Activated T-helper 17 cell treated with anti-CD3 and anti-CD28 coated beads, Interleukin-2, amount 50 U/mL, for 72 hours (primary cell): ENCODE data around the gene MAFF. TPM values are rescaled to one million over a fixed set of nuclear protein-coding genes. Genes with fewer than 3 reads are reported as not detected.
A peak's percentile ranks its signal among the peaks of the same experiment; 100 is the strongest.

Experiments used
- ATAC-seq: fragments of 150-1000 bp; cut with Tn5 transposase; replicated peaks from 2 replicates; pipeline ENCODE4 v1.10.0; 2021; ENCODE audit warnings: mild to moderate bottlenecking, moderate library complexity
- H3K27ac Mint-ChIP-seq: one replicate; pipeline ENCODE4 v1.8.0; 2022; ENCODE audit warnings: mixed read lengths
- H3K27me3 Mint-ChIP-seq: one replicate; pipeline ENCODE4 v1.8.0; 2022; ENCODE audit warnings: mixed read lengths
- H3K36me3 Mint-ChIP-seq: one replicate; pipeline ENCODE4 v1.8.0; 2022; ENCODE audit warnings: low read depth, mild to moderate bottlenecking, mixed read lengths
- H3K4me1 Mint-ChIP-seq: one replicate; pipeline ENCODE4 v1.8.0; 2022; ENCODE audit warnings: mixed read lengths
- H3K4me3 Mint-ChIP-seq: one replicate; pipeline ENCODE4 v1.8.0; 2022; ENCODE audit warnings: mild to moderate bottlenecking, mixed read lengths
- H3K9me3 Mint-ChIP-seq: one replicate; pipeline ENCODE4 v1.8.0; 2022; ENCODE audit warnings: mixed read lengths
- total RNA-seq, 2 donors: library from RNA; stranded (reverse); gene quantifications; one replicate each; pipeline ENCODE4 v1.2.3, GENCODE V29; 2022

The MAFF gene
- total RNA-seq, 2 donors from 2014 or later = 15.7 to 58.8 TPM

DNA sequence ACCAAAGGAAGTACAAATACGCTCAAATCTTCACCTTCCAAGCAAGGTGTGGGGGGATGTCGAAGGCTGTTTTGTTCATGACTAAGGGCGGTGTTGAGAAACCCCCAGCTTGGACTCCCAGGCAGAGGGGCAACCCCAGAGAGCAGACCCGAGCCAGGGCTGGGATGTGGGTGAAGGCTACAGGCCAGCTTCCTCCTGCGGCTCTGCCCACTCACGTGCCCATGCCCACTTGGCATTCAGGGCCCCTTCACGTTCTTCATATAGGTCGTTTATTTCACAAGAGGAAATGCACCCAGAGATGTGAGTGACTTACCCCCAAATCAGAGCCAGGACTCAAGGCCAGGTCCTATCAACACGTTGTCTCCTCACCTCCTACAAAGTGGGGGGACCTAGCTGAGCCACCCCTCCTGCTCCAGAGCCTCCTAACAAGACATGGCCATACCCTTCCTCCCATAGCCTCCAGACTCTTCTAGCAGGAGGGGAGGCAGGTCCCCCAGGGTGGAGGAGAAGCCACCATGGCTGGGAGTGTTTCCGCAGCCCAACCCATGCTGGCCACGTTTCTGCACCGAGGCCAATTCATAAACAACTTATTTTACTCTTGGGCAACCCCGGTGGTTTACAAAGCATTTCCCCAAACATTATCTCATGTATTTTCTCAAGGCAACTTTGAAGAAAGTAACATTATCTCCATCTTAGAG is 49.0 kb downstream of the MAFF start:
- Mint-ChIP-seq H3K27ac (no peak overlapping the region), H3K27me3 (no peaks in the 10 kb centered on the region), H3K36me3 (peaks cover 7% of the 10 kb centered on the region), H3K9me3 (no peaks in the 10 kb centered on the region), H3K4me3 (no peak overlapping the region), H3K4me1 (peaks cover 11% of the 10 kb centered on the region)
- no peak for ATAC-seq

GRCh38 chr22:38251341-38251692 is 49.5 kb downstream of the MAFF start:
- H3K4me1 Mint-ChIP-seq = peaks cover 11% of the 10 kb centered on the region
- H3K9me3 Mint-ChIP-seq = no peaks in the 10 kb centered on the region
- H3K27me3 Mint-ChIP-seq = no peaks in the 10 kb centered on the region
- no peak for ATAC-seq
- peaks cover 7% of the 10 kb centered on the region for H3K36me3 Mint-ChIP-seq
- no peak overlapping the region for H3K27ac Mint-ChIP-seq
- H3K4me3 Mint-ChIP-seq = no peak overlapping the region

GRCh38 chr22:38255697-38256096 is 53.9 kb downstream of the MAFF start:
- Mint-ChIP-seq H3K4me1 (peaks cover 12% of the 10 kb centered on the region), H3K27me3 (no peaks in the 10 kb centered on the region), H3K9me3 (no peaks in the 10 kb centered on the region), H3K27ac (no peak overlapping the region), H3K36me3 (peaks cover 11% of the 10 kb centered on the region), H3K4me3 (no peak overlapping the region)
- no peak for ATAC-seq

GRCh38 chr22:38257181-38257580 is 55.4 kb downstream of the MAFF start:
- no peak for ATAC-seq
- Mint-ChIP-seq H3K36me3 (peaks cover 11% of the 10 kb centered on the region), H3K4me3 (no peak overlapping the region), H3K9me3 (no peaks in the 10 kb centered on the region), H3K27ac (no peak overlapping the region), H3K4me1 (peaks cover 21% of the 10 kb centered on the region), H3K27me3 (no peaks in the 10 kb centered on the region)

DNA sequence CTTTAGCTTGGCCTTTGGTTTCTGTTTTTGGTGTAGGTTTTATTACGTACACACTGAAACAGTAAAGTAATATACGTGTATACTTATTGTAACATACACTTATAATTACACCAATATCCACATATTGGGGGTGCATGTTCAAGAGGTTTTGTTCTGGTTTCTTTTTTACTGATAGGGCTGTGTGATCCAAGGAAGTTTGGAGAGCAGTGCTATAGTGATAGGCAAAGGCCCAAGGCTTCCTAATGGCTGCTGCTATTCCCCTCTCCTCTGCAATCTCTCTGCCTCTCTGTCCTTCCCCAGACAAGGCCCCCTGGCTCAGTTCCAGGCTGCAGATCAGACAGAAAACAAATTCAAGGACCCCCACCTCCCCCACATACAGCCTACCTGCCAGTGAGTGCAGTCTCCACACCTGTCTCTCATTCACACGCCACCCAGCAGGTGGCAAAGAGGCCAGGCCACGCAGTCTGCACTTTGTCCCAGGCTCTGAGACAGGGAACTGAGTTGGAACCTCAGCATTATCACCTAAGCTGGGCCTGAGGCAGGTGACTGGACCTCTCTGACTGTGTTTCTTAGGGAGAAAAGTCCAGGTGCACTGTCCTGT is 56.0 kb downstream of the MAFF start:
- Mint-ChIP-seq H3K27ac (no peak overlapping the region), H3K4me1 (peaks cover 24% of the 10 kb centered on the region), H3K4me3 (no peak overlapping the region), H3K9me3 (no peaks in the 10 kb centered on the region), H3K36me3 (peaks cover 11% of the 10 kb centered on the region), H3K27me3 (no peaks in the 10 kb centered on the region)
- no peak for ATAC-seq

GRCh38 chr22:38258895-38259294 is 57.1 kb downstream of the MAFF start:
- Mint-ChIP-seq H3K27ac (peak overlapping the region; percentile 74), H3K36me3 (peaks cover 17% of the 10 kb centered on the region), H3K4me3 (no peak overlapping the region), H3K4me1 (peaks cover 30% of the 10 kb centered on the region), H3K9me3 (no peaks in the 10 kb centered on the region), H3K27me3 (no peaks in the 10 kb centered on the region)
- ATAC-seq = no peak

DNA sequence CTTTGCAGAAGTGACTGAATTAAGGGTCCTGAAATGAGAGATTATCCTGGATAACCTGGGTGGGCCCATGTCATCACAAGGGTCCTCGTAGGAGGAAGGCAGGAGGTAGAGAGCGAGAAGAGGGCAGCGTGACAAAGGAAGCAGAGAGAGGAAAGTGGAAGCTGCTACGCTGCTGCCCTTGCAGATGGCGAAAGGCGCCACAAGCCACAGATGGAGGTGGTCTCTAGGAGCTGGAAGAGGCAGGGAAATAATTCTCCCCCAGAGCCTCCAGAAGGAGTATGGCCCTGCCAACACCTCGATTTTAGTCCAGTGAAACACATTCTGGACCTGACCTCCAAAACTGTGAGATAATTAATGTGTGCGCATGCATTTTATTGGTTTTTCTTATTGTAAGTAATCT is 57.6 kb downstream of the MAFF start:
- peaks cover 18% of the 10 kb centered on the region for H3K36me3 Mint-ChIP-seq
- H3K4me1 Mint-ChIP-seq = peaks cover 30% of the 10 kb centered on the region
- H3K27me3 Mint-ChIP-seq = no peaks in the 10 kb centered on the region
- no peak overlapping the region for H3K4me3 Mint-ChIP-seq
- no peak for ATAC-seq
- peak overlapping the region; percentile 74 for H3K27ac Mint-ChIP-seq
- no peaks in the 10 kb centered on the region for H3K9me3 Mint-ChIP-seq

DNA sequence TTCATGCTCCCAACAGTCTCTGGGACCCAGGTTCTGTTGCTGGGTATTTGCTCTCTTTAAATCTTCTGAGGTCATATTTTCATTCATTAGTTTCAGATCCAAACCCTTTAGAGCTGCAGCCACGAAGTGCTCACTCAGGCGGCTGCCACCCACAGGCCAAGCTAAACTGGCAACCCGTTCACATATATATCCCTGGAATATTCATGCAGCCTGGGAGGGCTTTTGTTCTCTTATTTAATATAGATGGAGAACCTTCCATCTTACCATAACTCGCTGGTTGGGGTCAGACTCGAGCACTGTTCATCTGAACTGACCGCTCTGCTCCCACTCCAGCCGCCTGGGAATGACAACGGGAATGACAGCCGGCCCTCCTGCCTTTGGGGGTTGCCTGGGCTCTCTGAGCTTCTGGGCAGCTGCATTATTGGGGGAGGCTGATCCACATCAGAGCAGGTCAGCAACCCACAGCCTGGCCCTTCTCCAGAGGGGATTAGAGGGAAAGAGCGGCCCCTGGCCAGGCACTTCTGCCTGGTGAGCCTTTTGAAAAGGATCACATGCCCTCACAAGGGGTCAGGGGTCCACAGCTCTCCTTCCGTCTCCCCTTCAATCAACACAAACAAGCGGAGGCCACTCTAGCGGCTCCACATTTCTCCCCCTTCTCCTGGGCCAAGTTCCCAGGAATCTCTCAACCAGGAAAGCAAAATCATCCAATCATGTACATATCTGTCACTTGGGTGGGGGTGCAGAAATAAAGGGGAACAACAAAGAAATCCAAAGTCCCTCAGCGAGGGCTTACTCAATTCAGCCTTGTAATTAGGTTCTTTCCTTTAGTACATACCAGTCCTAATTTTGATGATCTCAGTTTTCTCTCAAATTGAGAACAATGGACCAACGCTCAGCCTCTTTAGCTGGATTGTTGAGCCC is 59.2 kb downstream of the MAFF start:
- Mint-ChIP-seq H3K27ac (peak overlapping the region; percentile 90), H3K4me1 (peaks cover 30% of the 10 kb centered on the region), H3K4me3 (peak overlapping the region; percentile 65), H3K36me3 (peaks cover 18% of the 10 kb centered on the region), H3K9me3 (no peaks in the 10 kb centered on the region), H3K27me3 (no peaks in the 10 kb centered on the region)
- ATAC-seq = no peak

- H3K27me3 Mint-ChIP-seq = no peaks in the 10 kb centered on the region
- H3K4me3 Mint-ChIP-seq = peak overlapping the region; percentile 43
- H3K9me3 Mint-ChIP-seq = no peaks in the 10 kb centered on the region
- ATAC-seq = peak; percentile 71
- H3K4me1 Mint-ChIP-seq = peaks cover 30% of the 10 kb centered on the region
- H3K27ac Mint-ChIP-seq = peak overlapping the region; percentile 72
- H3K36me3 Mint-ChIP-seq = peaks cover 18% of the 10 kb centered on the region
These were observed 60.4 kb downstream of the MAFF start for GRCh38 chr22:38262051-38262795.

DNA sequence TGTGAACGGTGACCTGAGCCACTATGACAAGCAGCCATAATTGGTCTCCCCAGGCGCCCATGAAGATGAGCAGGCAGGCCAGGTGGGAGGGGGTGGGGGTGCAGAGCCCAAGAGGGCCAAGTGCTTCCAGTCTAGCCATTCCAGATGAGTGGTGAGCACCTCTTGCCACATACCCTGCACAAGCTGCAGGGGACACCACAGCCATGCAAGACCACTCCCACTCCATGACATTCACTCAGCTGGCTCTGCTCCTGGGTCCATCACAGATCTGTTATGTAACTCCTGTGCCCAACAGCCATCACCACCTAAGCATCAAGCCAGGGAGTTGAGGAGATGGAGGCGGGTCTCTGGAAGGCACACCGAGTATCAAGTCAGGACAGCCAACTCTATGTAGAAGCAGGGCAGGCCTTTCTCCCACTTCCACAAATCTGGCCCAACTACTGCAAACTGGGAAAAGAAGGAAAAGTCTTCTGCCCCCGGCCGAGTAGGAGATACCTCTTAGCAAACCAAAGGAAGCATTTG is 62.6 kb downstream of the MAFF start:
- Mint-ChIP-seq H3K4me1 (peaks cover 34% of the 10 kb centered on the region), H3K9me3 (no peaks in the 10 kb centered on the region), H3K27ac (no peak overlapping the region), H3K4me3 (no peak overlapping the region), H3K27me3 (no peaks in the 10 kb centered on the region), H3K36me3 (peaks cover 14% of the 10 kb centered on the region)
- no peak for ATAC-seq

Other genes starting within 250 kb of the MAFF start
- gene C22orf23, start 248.4 kb upstream of the MAFF start, total RNA-seq = under 1 TPM in 1 of 2 donors, not detected in 1; 0.84 TPM
- 10 to 100 TPM; 48.1 to 95.1 TPM for gene POLR2F, start 248.3 kb upstream of the MAFF start, total RNA-seq
- gene SOX10, start 217.4 kb upstream of the MAFF start, total RNA-seq = not detected
- 10 to 100 TPM; 15.2 to 23.2 TPM for gene PICK1, start 144.6 kb upstream of the MAFF start, total RNA-seq
- gene SLC16A8, start 117.8 kb upstream of the MAFF start, total RNA-seq = not detected
- gene BAIAP2L2, start 91.3 kb upstream of the MAFF start, total RNA-seq = 1 to 10 TPM in 1 of 2 donors, under 1 TPM in 1; 0.84 to 2.1 TPM
- 10 to 100 TPM; 36.6 to 90.7 TPM for gene PLA2G6, start 20.2 kb upstream of the MAFF start, total RNA-seq
- 10 to 100 TPM; 31.5 to 36.5 TPM for gene TMEM184B, start 71.0 kb downstream of the MAFF start, total RNA-seq
- 100 to 1,000 TPM; 123 to 132 TPM for gene CSNK1E, start 115.4 kb downstream of the MAFF start, total RNA-seq